Measurements from ENCODE around the gene LTBR.

LTBR gene

GRCh38 chr12:6364044-6364374 is 20.0 kb upstream of the LTBR start:
- no peak overlapping the region for H3K4me3 ChIP-seq (replicated peaks; ENCODE audit: low read depth, low read length)

GRCh38 chr12:6367065-6367968 is 16.6 kb upstream of the LTBR start:
- TF ChIP-seq CTCF (IDR thresholded peaks at IDR 0.05; ENCODE audit: insufficient read depth, low read length, poor library complexity, severe bottlenecking) = peak; percentile 40
- no peak for DNase-seq (ENCODE audit: extremely low read depth, insufficient read length)
- H3K27me3 ChIP-seq (replicated peaks; ENCODE audit: control insufficient read depth, insufficient read depth, low read length) = no peaks in the 10 kb centered on the region
- H3K36me3 ChIP-seq (ENCODE audit: control insufficient read depth, insufficient read depth, low read length) = no peaks in the 10 kb centered on the region
- H3K4me3 ChIP-seq (replicated peaks; ENCODE audit: low read depth, low read length) = no peak overlapping the region

More at GRCh38 chr12:6364044-6364374, 20.0 kb upstream of the LTBR start:
- Histone ChIP-seq H3K27me3 (replicated peaks; ENCODE audit: control insufficient read depth, insufficient read depth, low read length) (no peaks in the 10 kb centered on the region), H3K36me3 (ENCODE audit: control insufficient read depth, insufficient read depth, low read length) (no peaks in the 10 kb centered on the region)
- no peak for DNase-seq (ENCODE audit: extremely low read depth, insufficient read length)
- no peak for TF ChIP-seq CTCF (IDR thresholded peaks at IDR 0.05; ENCODE audit: insufficient read depth, low read length, poor library complexity, severe bottlenecking)

- TF ChIP-seq CTCF (IDR thresholded peaks at IDR 0.05; ENCODE audit: insufficient read depth, low read length, poor library complexity, severe bottlenecking) = no peak
- no peak for DNase-seq (ENCODE audit: extremely low read depth, insufficient read length)
- H3K4me3 ChIP-seq (replicated peaks; ENCODE audit: low read depth, low read length) = no peak overlapping the region
Measured at GRCh38 chr12:6367969-6368892, 15.7 kb upstream of the LTBR start.

GRCh38 chr12:6368906-6369525 is 14.9 kb upstream of the LTBR start:
- peaks cover 1% of the 10 kb centered on the region; the same call in 1 of the 2 replicates for H3K27me3 ChIP-seq (replicated peaks; ENCODE audit: control insufficient read depth, insufficient read depth, low read length)
- no peak overlapping the region for H3K4me3 ChIP-seq (replicated peaks; ENCODE audit: low read depth, low read length)
- no peak for TF ChIP-seq CTCF (IDR thresholded peaks at IDR 0.05; ENCODE audit: insufficient read depth, low read length, poor library complexity, severe bottlenecking)
- no peak for DNase-seq (ENCODE audit: extremely low read depth, insufficient read length)
- no peaks in the 10 kb centered on the region for H3K36me3 ChIP-seq (ENCODE audit: control insufficient read depth, insufficient read depth, low read length)

More at GRCh38 chr12:6367969-6368892, 15.7 kb upstream of the LTBR start:
- H3K36me3 ChIP-seq (ENCODE audit: control insufficient read depth, insufficient read depth, low read length) = no peaks in the 10 kb centered on the region
- H3K27me3 ChIP-seq (replicated peaks; ENCODE audit: control insufficient read depth, insufficient read depth, low read length) = no peaks in the 10 kb centered on the region

GRCh38 chr12:6369916-6370575 is 13.9 kb upstream of the LTBR start:
- Histone ChIP-seq H3K36me3 (ENCODE audit: control insufficient read depth, insufficient read depth, low read length) (no peaks in the 10 kb centered on the region), H3K27me3 (replicated peaks; ENCODE audit: control insufficient read depth, insufficient read depth, low read length) (peaks cover 1% of the 10 kb centered on the region; the same call in 1 of the 2 replicates), H3K4me3 (replicated peaks; ENCODE audit: low read depth, low read length) (no peak overlapping the region)
- no peak for TF ChIP-seq CTCF (IDR thresholded peaks at IDR 0.05; ENCODE audit: insufficient read depth, low read length, poor library complexity, severe bottlenecking)
- no peak for DNase-seq (ENCODE audit: extremely low read depth, insufficient read length)

Measured in GM06990 (cell line).